HCT116 (cell line): ENCODE results near the gene MGAT4A. TPM values are rescaled to one million over a fixed set of nuclear protein-coding genes. Genes with fewer than 3 reads are reported as not detected.

Experiments used
- ATAC-seq: fragments of 200-7000 bp; cut with Tn5 transposase; 2 replicates; pipeline ENCODE4 v1.9.1; 2020; ENCODE audit warnings: mild to moderate bottlenecking, moderate library complexity
- BruUV-seq: library from RNA; stranded (reverse); fragments of 400-500 nt; replicated peaks from 2 replicates; lab custom pipeline; 2021; lab: Mats Ljungman, UMichigan
- CTCF ChIA-PET: fragments of 300-600 bp; sonication (Branson Sonifier 250); formaldehyde crosslinking; loops from one replicate; lab custom pipeline; 2021; ENCODE audit warnings: antibody characterized with exemption; lab: Charles Lee
- POLR2A ChIA-PET: fragments of 300-600, 350-600 bp; sonication (Branson Sonifier 250); formaldehyde crosslinking; loops from one replicate; lab custom pipeline; 2021; ENCODE audit warnings: antibody characterized with exemption; lab: Charles Lee
- RAD21 ChIA-PET, 2 experiments: fragments of 300-600 bp; sonication (Branson Sonifier 250); formaldehyde crosslinking; loops; one replicate each; lab custom pipeline; 2023; ENCODE audit warnings: low total read pairs in 2 of 2; ENCODE audit not compliant: uncharacterized antibody in 2 of 2, unreplicated experiment in 2 of 2, low non-redundant PET in 1 of 2; lab: Charles Lee
- DNase-seq: peaks from one replicate; pipeline ENCODE4 v3.0.0-alpha.2; 2010; ENCODE audit warnings: low read depth, low spot score
- H2AFZ ChIP-seq: fragments of 200-600 bp; shearing (Covaris generic), sonication (generic); 2 replicates; pipeline ENCODE4 v1.6.1; 2017; ENCODE audit warnings: low read depth, mixed run types, mixed read lengths, antibody characterized with exemption, low read length; ENCODE audit not compliant: poor library complexity, severe bottlenecking
- H3K27ac ChIP-seq: 2 replicates; pipeline ENCODE4 v1.5.1; 2012; ENCODE audit warnings: low read depth, low read length
- H3K27me3 ChIP-seq: fragments of 200-600 bp; sonication (generic); 2 replicates; pipeline ENCODE4 v1.6.1; 2016; ENCODE audit warnings: mixed run types, low read length, mixed read lengths; ENCODE audit not compliant: insufficient read depth
- H3K36me3 ChIP-seq, 2 experiments: fragments of 200-500 bp in 1 of 2; fragments of 200-600 bp in 1 of 2; sonication (Bioruptor generic) in 1 of 2; sonication (generic) in 1 of 2; 2 replicates each; pipeline versions ENCODE4 v1.5.1 to v1.6.1; 2014 to 2016; ENCODE audit warnings: low read length in 2 of 2, inconsistent platforms in 1 of 2, mixed read lengths in 1 of 2, mixed run types in 1 of 2; ENCODE audit not compliant: insufficient read depth in 2 of 2, control insufficient read depth in 1 of 2
- H3K4me1 ChIP-seq, 2 experiments: fragments of 200-600 bp in 1 of 2; sonication (generic) in 1 of 2; 2 replicates each; pipeline versions ENCODE4 v1.5.1 to v1.6.1; 2012 to 2017; ENCODE audit warnings: low read length in 2 of 2, inconsistent platforms in 1 of 2, mild to moderate bottlenecking in 1 of 2, mixed read lengths in 1 of 2, mixed run types in 1 of 2, moderate library complexity in 1 of 2; ENCODE audit not compliant: insufficient read depth in 2 of 2, control insufficient read depth in 1 of 2
- H3K4me2 ChIP-seq: fragments of 200-600 bp; sonication (generic); 2 replicates; pipeline ENCODE4 v1.6.1; 2017; ENCODE audit warnings: mixed run types, low read length, mixed read lengths
- H3K4me3 ChIP-seq, 2 experiments: fragments of 200-600 bp in 1 of 2; sonication (generic) in 1 of 2; replicated peaks in 1 of 2; 2 replicates each; pipeline ENCODE4 v1.5.1; 2011 to 2016; ENCODE audit warnings: low read length in 2 of 2, control low read depth in 1 of 2, low read depth in 1 of 2, mild to moderate bottlenecking in 1 of 2, mixed read lengths in 1 of 2, mixed run types in 1 of 2
- H3K79me2 ChIP-seq: fragments of 200-600 bp; sonication (generic); 2 replicates; pipeline ENCODE4 v1.6.1; 2017; ENCODE audit warnings: mild to moderate bottlenecking, mixed run types, low read length, moderate library complexity, mixed read lengths; ENCODE audit not compliant: insufficient read depth
- H3K9ac ChIP-seq: fragments of 200-600 bp; sonication (generic); 2 replicates; pipeline ENCODE4 v1.6.1; 2016; ENCODE audit warnings: low read length, mixed read lengths
- H3K9me2 ChIP-seq: fragments of 200-600 bp; sonication (generic), shearing (Covaris generic); 2 replicates; pipeline ENCODE4 v1.6.1; 2017; ENCODE audit warnings: mixed run types, mild to moderate bottlenecking, moderate library complexity; ENCODE audit not compliant: insufficient read depth
- H3K9me3 ChIP-seq, 2 experiments: fragments of 200-500 bp in 1 of 2; fragments of 200-600 bp in 1 of 2; sonication (Bioruptor generic) in 1 of 2; sonication (generic) in 1 of 2; 2 replicates each; pipeline ENCODE4 v1.6.1; 2014 to 2017; ENCODE audit warnings: low read length in 2 of 2, mixed read lengths in 2 of 2, inconsistent platforms in 1 of 2, low read depth in 1 of 2, mild to moderate bottlenecking in 1 of 2, mixed run types in 1 of 2, moderate library complexity in 1 of 2; ENCODE audit not compliant: control insufficient read depth in 1 of 2, insufficient read depth in 1 of 2
- H4K20me1 ChIP-seq: fragments of 200-600 bp; sonication (generic), shearing (Covaris generic); 2 replicates; pipeline ENCODE4 v1.6.1; 2017; ENCODE audit warnings: mixed run types, mild to moderate bottlenecking, moderate library complexity; ENCODE audit not compliant: insufficient read depth
- EZH2 ChIP-seq: fragments of 200-600 bp; sonication (generic); IDR thresholded peaks from 2 replicates; pipeline ENCODE4 v1.6.1; 2017; ENCODE audit warnings: antibody characterized with exemption, mixed run types
- JUND ChIP-seq: IDR thresholded peaks from 2 replicates; pipeline ENCODE4 v1.6.1; 2012
- POLR2AphosphoS5 ChIP-seq: IDR thresholded peaks from 2 replicates; pipeline ENCODE4 v1.6.1; 2011; ENCODE audit warnings: mild to moderate bottlenecking, low read depth, low read length, moderate library complexity
- SRF ChIP-seq: IDR thresholded peaks from 2 replicates; pipeline ENCODE4 v1.6.1; 2012; ENCODE audit warnings: low read depth
- TCF7L2 ChIP-seq: IDR thresholded peaks from 2 replicates; pipeline ENCODE4 v1.7.0; 2011; ENCODE audit warnings: borderline replicate concordance, inconsistent platforms; ENCODE audit not compliant: insufficient read depth, insufficient read length; ENCODE audit errors: extremely low read depth
- ZFX ChIP-seq: fragments of 450-650 bp; IDR thresholded peaks from 2 replicates; pipeline ENCODE4 v1.6.1; 2017
- ZNF274 ChIP-seq: fragments of 200-500 bp; sonication (Bioruptor generic); IDR thresholded peaks from 2 replicates; pipeline ENCODE4 v1.6.1; 2014; ENCODE audit warnings: mild to moderate bottlenecking, low read depth, low read length, inconsistent platforms
- intact Hi-C: fragments of 100-400 bp; cut with micrococcal nuclease; formaldehyde crosslinking; loops from 2 replicates; pipeline ENCODE4 v1.10.0; 2022
- total RNA-seq: library from RNA; stranded (reverse); gene quantifications from one replicate; pipeline ENCODE4 v1.2.1, GENCODE V29; 2021; ENCODE audit not compliant: unreplicated experiment
- TF ChIP-seq, protein P1 (sequence below): IDR thresholded peaks from 2 replicates; pipeline ENCODE4 v1.6.1; 2011; ENCODE audit warnings: mild to moderate bottlenecking, low read length, moderate library complexity; ENCODE audit not compliant: insufficient replicate concordance; ENCODE audit errors: extremely low read depth
- TF ChIP-seq, protein P2 (sequence below): IDR thresholded peaks from 2 replicates; pipeline ENCODE4 v1.6.1; 2012; ENCODE audit warnings: low read depth

Gene MGAT4A
- total RNA-seq, 1 experiment from 2014 or later = 10.2 TPM

- Histone ChIP-seq H3K9me2 (no peaks in the 10 kb centered on the region), H3K36me3 (no peaks in the 10 kb centered on the region), H3K4me1 (peaks cover 0 to 11% of the 10 kb centered on the region in 2 experiments; a peak in 1 of 4 replicates), H2AFZ (no peak overlapping the region), H3K4me2 (no peak overlapping the region), H3K9me3 (no peaks in the 10 kb centered on the region), H4K20me1 (no peaks in the 10 kb centered on the region), H3K27me3 (no peaks in the 10 kb centered on the region), H3K79me2 (no peaks in the 10 kb centered on the region), H3K9ac (no peak overlapping the region), H3K4me3 (no peak overlapping the region), H3K27ac (no peak overlapping the region)
- DNase-seq = no peak
- TF ChIP-seq ZNF274 (no peak), EZH2 (no peak), SRF (no peak), JUND (no peak), ZFX (no peak), TCF7L2 (no peak), POLR2AphosphoS5 (no peak)
- TF ChIP-seq, protein P1, sequence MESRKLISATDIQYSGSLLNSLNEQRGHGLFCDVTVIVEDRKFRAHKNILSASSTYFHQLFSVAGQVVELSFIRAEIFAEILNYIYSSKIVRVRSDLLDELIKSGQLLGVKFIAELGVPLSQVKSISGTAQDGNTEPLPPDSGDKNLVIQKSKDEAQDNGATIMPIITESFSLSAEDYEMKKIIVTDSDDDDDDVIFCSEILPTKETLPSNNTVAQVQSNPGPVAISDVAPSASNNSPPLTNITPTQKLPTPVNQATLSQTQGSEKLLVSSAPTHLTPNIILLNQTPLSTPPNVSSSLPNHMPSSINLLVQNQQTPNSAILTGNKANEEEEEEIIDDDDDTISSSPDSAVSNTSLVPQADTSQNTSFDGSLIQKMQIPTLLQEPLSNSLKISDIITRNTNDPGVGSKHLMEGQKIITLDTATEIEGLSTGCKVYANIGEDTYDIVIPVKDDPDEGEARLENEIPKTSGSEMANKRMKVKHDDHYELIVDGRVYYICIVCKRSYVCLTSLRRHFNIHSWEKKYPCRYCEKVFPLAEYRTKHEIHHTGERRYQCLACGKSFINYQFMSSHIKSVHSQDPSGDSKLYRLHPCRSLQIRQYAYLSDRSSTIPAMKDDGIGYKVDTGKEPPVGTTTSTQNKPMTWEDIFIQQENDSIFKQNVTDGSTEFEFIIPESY = no peak
- TF ChIP-seq, protein P2, sequence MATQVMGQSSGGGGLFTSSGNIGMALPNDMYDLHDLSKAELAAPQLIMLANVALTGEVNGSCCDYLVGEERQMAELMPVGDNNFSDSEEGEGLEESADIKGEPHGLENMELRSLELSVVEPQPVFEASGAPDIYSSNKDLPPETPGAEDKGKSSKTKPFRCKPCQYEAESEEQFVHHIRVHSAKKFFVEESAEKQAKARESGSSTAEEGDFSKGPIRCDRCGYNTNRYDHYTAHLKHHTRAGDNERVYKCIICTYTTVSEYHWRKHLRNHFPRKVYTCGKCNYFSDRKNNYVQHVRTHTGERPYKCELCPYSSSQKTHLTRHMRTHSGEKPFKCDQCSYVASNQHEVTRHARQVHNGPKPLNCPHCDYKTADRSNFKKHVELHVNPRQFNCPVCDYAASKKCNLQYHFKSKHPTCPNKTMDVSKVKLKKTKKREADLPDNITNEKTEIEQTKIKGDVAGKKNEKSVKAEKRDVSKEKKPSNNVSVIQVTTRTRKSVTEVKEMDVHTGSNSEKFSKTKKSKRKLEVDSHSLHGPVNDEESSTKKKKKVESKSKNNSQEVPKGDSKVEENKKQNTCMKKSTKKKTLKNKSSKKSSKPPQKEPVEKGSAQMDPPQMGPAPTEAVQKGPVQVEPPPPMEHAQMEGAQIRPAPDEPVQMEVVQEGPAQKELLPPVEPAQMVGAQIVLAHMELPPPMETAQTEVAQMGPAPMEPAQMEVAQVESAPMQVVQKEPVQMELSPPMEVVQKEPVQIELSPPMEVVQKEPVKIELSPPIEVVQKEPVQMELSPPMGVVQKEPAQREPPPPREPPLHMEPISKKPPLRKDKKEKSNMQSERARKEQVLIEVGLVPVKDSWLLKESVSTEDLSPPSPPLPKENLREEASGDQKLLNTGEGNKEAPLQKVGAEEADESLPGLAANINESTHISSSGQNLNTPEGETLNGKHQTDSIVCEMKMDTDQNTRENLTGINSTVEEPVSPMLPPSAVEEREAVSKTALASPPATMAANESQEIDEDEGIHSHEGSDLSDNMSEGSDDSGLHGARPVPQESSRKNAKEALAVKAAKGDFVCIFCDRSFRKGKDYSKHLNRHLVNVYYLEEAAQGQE = no peak
- POLR2A ChIA-PET = no interaction called here
- intact Hi-C loops = no loop called here
- BruUV-seq = no TSS peak
- ATAC-seq = no peak
- CTCF ChIA-PET = no interaction called here
- RAD21 ChIA-PET = no interaction called here
Measured at GRCh38 chr2:98732430-98733051, 1.6 kb upstream of the MGAT4A start.
